ENCODE data around the gene ABO.

GRCh38 chr9:133235549-133236222 is 39.3 kb downstream of the ABO start:
- TF ChIP-seq POLR2A (IDR thresholded peaks at IDR 0.05; ENCODE audit: borderline replicate concordance, extremely low read depth, insufficient read depth, insufficient read length): no peak
- TF ChIP-seq CEBPB (IDR thresholded peaks at IDR 0.05; ENCODE audit: low read depth): no peak
- TF ChIP-seq CTCF (IDR thresholded peaks at IDR 0.05 in 2 of 3, conservative IDR thresholded peaks at IDR 0.05 in 1 of 3; ENCODE audit: borderline replicate concordance in 1 of 3, insufficient read depth in 1 of 3, low read depth in 2 of 3, low read length in 2 of 3): no peak
- no peak for TF ChIP-seq ATF3 (IDR thresholded peaks at IDR 0.05)

Data from HCT116 (cell line).